Stomach (tissue), 9 donors: ENCODE data around the gene NEBL. TPM values are rescaled to one million over a fixed set of nuclear protein-coding genes. Genes with fewer than 3 reads are reported as not detected.
A peak's percentile ranks its signal among the peaks of the same experiment; 100 is the strongest.

Experiments
- DNase-seq, 2 donors: peaks; one replicate each; pipeline versions ENCODE4 v3.0.0 to v3.0.0-alpha.2; 2013 to 2019
- H3K27ac ChIP-seq, 5 donors: fragments of 200-600 bp in 4 of 5; sonication (generic) in 4 of 5; one replicate each; pipeline ENCODE4 v1.5.1; 2013 to 2019; ENCODE audit warnings: mild to moderate bottlenecking in 1 of 5, moderate library complexity in 1 of 5
- H3K27me3 ChIP-seq, 3 donors: fragments of 200-600 bp; sonication (generic); one replicate each; pipeline ENCODE4 v1.5.1; 2017 to 2019; ENCODE audit warnings: mixed run types in 1 of 3
- H3K36me3 ChIP-seq, 4 donors: fragments of 200-600 bp; sonication (generic); 1 replicate in 3 of 4; 2 replicates in 1 of 4; pipeline ENCODE4 v1.5.1; 2016 to 2019
- H3K4me1 ChIP-seq, 4 donors: fragments of 200-600 bp; sonication (generic); one replicate each; pipeline ENCODE4 v1.5.1; 2016 to 2019
- H3K4me3 ChIP-seq, 4 donors: fragments of 200-600 bp; sonication (generic) in 3 of 4; one replicate each; pipeline ENCODE4 v1.5.1; 2016 to 2019; ENCODE audit warnings: mild to moderate bottlenecking in 1 of 4
- H3K9me3 ChIP-seq, 4 donors: fragments of 200-600 bp; sonication (generic); one replicate each; pipeline ENCODE4 v1.5.1; 2016 to 2019
- CTCF ChIP-seq, 7 experiments: fragments of 450-650 bp in 4 of 7; fragments of 200-600 bp in 3 of 7; sonication (generic) in 3 of 7; IDR thresholded peaks; one replicate each; pipeline ENCODE4 v1.5.1; 2016 to 2019; ENCODE audit warnings: antibody characterized with exemption in 7 of 7, control low read depth in 2 of 7, mild to moderate bottlenecking in 1 of 7
- EP300 ChIP-seq: sonication (generic); formaldehyde crosslinking; IDR thresholded peaks from one replicate; pipeline ENCODE4 v1.6.1; 2017; ENCODE audit warnings: antibody characterized with exemption
- POLR2A ChIP-seq, 4 donors: fragments of 450-650 bp; IDR thresholded peaks; one replicate each; pipeline ENCODE4 v1.6.1; 2016; ENCODE audit warnings: antibody characterized with exemption in 4 of 4, control low read depth in 2 of 4, mild to moderate bottlenecking in 1 of 4, moderate library complexity in 1 of 4
- POLR2AphosphoS5 ChIP-seq, 3 donors: sonication (generic); formaldehyde crosslinking; IDR thresholded peaks; one replicate each; pipeline ENCODE4 v1.6.1; 2016; ENCODE audit warnings: antibody characterized with exemption in 3 of 3
- WGBS, 5 donors: extraction: QIAGEN DNeasy Blood & Tissue Kit in 3 of 5; methylation state at CpG; one replicate each; pipeline versions ENCODE4 v1.1.5 to v1.1.7; 2013 to 2018; 5-methylcytosine and 5-hydroxymethylcytosine counted together
- intact Hi-C: fragments of 100-400 bp; cut with DNase I; formaldehyde crosslinking; loops from one replicate; pipeline ENCODE4 v1.15.1; 2023; ENCODE audit warnings: low total_unique reads
- polyA plus RNA-seq, 3 donors: library from polyadenylated mRNA; stranded (reverse); fragments of 200-250 nt; gene quantifications; one replicate each; pipeline ENCODE4 v1.2.3, GENCODE V29; 2013
- total RNA-seq, 5 donors: library from RNA; depleted of rRNA; stranded (reverse); fragments of >200 nt; gene quantifications; one replicate each; pipeline versions ENCODE4 v1.1.0 to v1.2.3, GENCODE V29; 2014 to 2016
- donor health status: healthy with polysubstance abuse.
- donor health status: Bipolar disorder and iron deficiency.
- donor health status: healthy.

NEBL gene
- total and polyA plus RNA-seq, 8 donors = 1.2 to 21.8 (median 5.9) TPM

- peak in 1 of 2 donors; percentile 28 for DNase-seq
- no peaks in the 10 kb centered on the region for H3K4me1 ChIP-seq
- H3K36me3 ChIP-seq = no peaks in the 10 kb centered on the region
- H3K4me3 ChIP-seq = no peak overlapping the region
- 68 to 88% (median 81%) methylated on average over 3 of the region's 3 CpGs for WGBS, 5 donors
- no peaks in the 10 kb centered on the region for H3K9me3 ChIP-seq
- H3K27me3 ChIP-seq = no peaks in the 10 kb centered on the region
- intact Hi-C loops = no loop called here
- no peak for TF ChIP-seq CTCF (IDR thresholded peaks at IDR 0.05)
- no peak for TF ChIP-seq EP300
- TF ChIP-seq POLR2AphosphoS5 (IDR thresholded peaks at IDR 0.05) = no peak
- TF ChIP-seq POLR2A (IDR thresholded peaks at IDR 0.05) = no peak
- H3K27ac ChIP-seq = no peak overlapping the region
Measured at GRCh38 chr10:20806487-20806886, 90.6 kb downstream of the NEBL start.

- TF ChIP-seq POLR2A (IDR thresholded peaks at IDR 0.05) (no peak), CTCF (IDR thresholded peaks at IDR 0.05) (no peak), POLR2AphosphoS5 (IDR thresholded peaks at IDR 0.05) (no peak), EP300 (no peak)
- no peaks in the 10 kb centered on the region for H3K36me3 ChIP-seq
- H3K4me1 ChIP-seq = peaks cover 0 to 7% (median 0%) of the 10 kb centered on the region in 4 donors
- no peak overlapping the region for H3K4me3 ChIP-seq
- H3K27ac ChIP-seq = no peak overlapping the region
- DNase-seq = no peak
- no peaks in the 10 kb centered on the region for H3K27me3 ChIP-seq
- no peaks in the 10 kb centered on the region for H3K9me3 ChIP-seq
- intact Hi-C loops = no loop called here
- 46 to 90% (median 78%) methylated on average over 4 of the region's 4 CpGs for WGBS, 5 donors
Measured at GRCh38 chr10:20797290-20797689, 99.8 kb downstream of the NEBL start.

GRCh38 chr10:20795391-20795790 lies 101.7 kb downstream of the NEBL start:
- Histone ChIP-seq H3K27me3 (no peaks in the 10 kb centered on the region), H3K4me3 (no peak overlapping the region), H3K27ac (no peak overlapping the region), H3K4me1 (peaks cover 0 to 7% (median 0%) of the 10 kb centered on the region in 4 donors), H3K9me3 (no peaks in the 10 kb centered on the region), H3K36me3 (no peaks in the 10 kb centered on the region)
- intact Hi-C loops = no loop called here
- TF ChIP-seq CTCF (IDR thresholded peaks at IDR 0.05) (no peak), POLR2A (IDR thresholded peaks at IDR 0.05) (no peak), EP300 (no peak), POLR2AphosphoS5 (IDR thresholded peaks at IDR 0.05) (no peak)
- DNase-seq = no peak
- 25 to 49% (median 29%) methylated on average over 4 of the region's 4 CpGs for WGBS, 5 donors

- H3K27ac ChIP-seq = no peak overlapping the region
- no peaks in the 10 kb centered on the region for H3K9me3 ChIP-seq
- H3K4me3 ChIP-seq = no peak overlapping the region
- no peaks in the 10 kb centered on the region for H3K27me3 ChIP-seq
- H3K36me3 ChIP-seq = no peaks in the 10 kb centered on the region
- TF ChIP-seq POLR2AphosphoS5 (IDR thresholded peaks at IDR 0.05) (no peak), CTCF (IDR thresholded peaks at IDR 0.05) (no peak), EP300 (no peak), POLR2A (IDR thresholded peaks at IDR 0.05) (no peak)
- intact Hi-C loops = no loop called here
- H3K4me1 ChIP-seq = no peaks in the 10 kb centered on the region
- 61 to 91% (median 78%) methylated on average over 1 of the region's 1 CpG for WGBS, 5 donors
- DNase-seq = no peak
Measured at GRCh38 chr10:20785174-20785573, 111.9 kb downstream of the NEBL start.
